Psoas muscle (tissue), 8 donors: ENCODE data around the gene HOXB8. TPM values are rescaled to one million over a fixed set of nuclear protein-coding genes. Genes with fewer than 3 reads are reported as not detected.

ENCODE experiments used
- ATAC-seq, 4 donors: fragments of 200-7000 bp; cut with Tn5 transposase; one replicate each; pipeline ENCODE4 v1.9.1; 2020; ENCODE audit warnings: moderate library complexity in 3 of 4, mild to moderate bottlenecking in 2 of 4
- DNase-seq, 2 donors: peaks; one replicate each; pipeline ENCODE4 v3.0.0-alpha.2; 2020
- H3K27ac ChIP-seq: fragments of 200-600 bp; one replicate; pipeline ENCODE4 v1.8.0; 2022
- H3K27me3 ChIP-seq, 3 donors: fragments of 200-600 bp in 1 of 3; one replicate each; pipeline versions ENCODE4 v1.6.1 to v1.8.0; 2013 to 2022; ENCODE audit warnings: low read length in 2 of 3, mild to moderate bottlenecking in 2 of 3, moderate library complexity in 1 of 3; ENCODE audit not compliant: insufficient read depth in 3 of 3
- H3K36me3 ChIP-seq, 2 donors: fragments of 200-600 bp in 1 of 2; one replicate each; pipeline versions ENCODE4 v1.6.1 to v1.8.0; 2013 to 2022; ENCODE audit warnings: low read depth in 1 of 2, mild to moderate bottlenecking in 1 of 2, moderate library complexity in 1 of 2; ENCODE audit not compliant: insufficient read depth in 1 of 2
- H3K4me1 ChIP-seq: fragments of 200-600 bp; one replicate; pipeline ENCODE4 v1.8.0; 2022
- H3K4me3 ChIP-seq: fragments of 200-600 bp; one replicate; pipeline ENCODE4 v1.8.0; 2022; ENCODE audit warnings: mild to moderate bottlenecking
- H3K9me3 ChIP-seq: fragments of 200-600 bp; one replicate; pipeline ENCODE4 v1.8.0; 2022
- WGBS, 3 donors: extraction: QIAGEN DNeasy Blood & Tissue Kit; methylation state at CpG; one replicate each; pipeline versions ENCODE4 v1.1.6 to v1.1.7; 2013; 5-methylcytosine and 5-hydroxymethylcytosine counted together
- intact Hi-C, 2 donors: fragments of 100-400 bp; cut with DNase I; formaldehyde crosslinking; loops; one replicate each; pipeline versions ENCODE4 v1.11.0 to v1.14.2; 2022
- polyA plus RNA-seq, 3 donors: library from polyadenylated mRNA; stranded (reverse); fragments of 200-250 nt; gene quantifications; one replicate each; pipeline ENCODE4 v1.2.3, GENCODE V29; 2013
- total RNA-seq, 4 donors: library from RNA; stranded (reverse); fragmentation: NEBNext Ultra II Directional in 2 of 4; extraction: Animal tissue kit (Norgen Biotek cat#: 25700) in 2 of 4; gene quantifications; one replicate each; pipeline versions ENCODE4 v1.2.1 to v1.2.4, GENCODE V29; 2021 to 2023
- TF ChIP-seq, protein P1 (sequence below): fragments of 200-600 bp; IDR thresholded peaks from one replicate; pipeline ENCODE4 v1.8.0; 2022; ENCODE audit warnings: antibody characterized with exemption
- donor health status: healthy with polysubstance abuse.
- donor health status: DM: no; HTN: no; CAD: no; lungs with moderate emphysema.
- donor health status: Bipolar disorder and iron deficiency.
- donor health status: healthy.
- donor health status: DM: yes; HTN: yes; CAD: no.
- donor health status: DM: no; HTN: no; CAD: no.
- donor health status: DM: no; HTN: no; CAD: no.
- donor health status: DM: yes; HTN: yes; CAD: no.

HOXB8 gene
- total and polyA plus RNA-seq, 7 donors, result 0.05 to 0.10 (median 0.08) TPM; not detected in 4

DNA sequence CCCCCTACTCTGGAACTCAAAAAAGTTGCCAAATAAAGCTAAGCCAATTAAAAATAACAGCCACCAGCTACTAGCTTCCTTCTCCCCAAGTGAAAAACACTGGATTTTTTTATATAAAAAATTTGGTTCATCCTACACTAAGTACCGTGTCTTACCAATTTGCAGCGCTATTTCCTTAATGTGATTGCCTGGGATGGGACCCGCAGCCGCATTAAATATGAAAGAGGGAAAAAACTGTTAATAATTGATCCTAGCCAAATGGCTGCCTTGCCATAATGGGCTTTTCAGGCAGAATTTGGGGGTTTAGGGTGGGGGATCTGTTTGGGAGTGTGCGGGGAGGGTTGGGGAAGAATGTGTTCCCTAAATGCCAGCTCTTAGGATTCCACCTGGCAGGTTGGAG lies 9.0 kb upstream of the HOXB8 start:
- H3K27ac ChIP-seq, result no peak overlapping the region
- WGBS, 3 donors, result 23 to 31% (median 25%) methylated on average over 5 of the region's 5 CpGs
- peaks cover 20% of the 10 kb centered on the region for H3K4me1 ChIP-seq
- no peaks in the 10 kb centered on the region for H3K9me3 ChIP-seq
- H3K27me3 ChIP-seq, result peaks cover 5 to 100% (median 60%) of the 10 kb centered on the region in 3 donors
- TF ChIP-seq, protein P1, sequence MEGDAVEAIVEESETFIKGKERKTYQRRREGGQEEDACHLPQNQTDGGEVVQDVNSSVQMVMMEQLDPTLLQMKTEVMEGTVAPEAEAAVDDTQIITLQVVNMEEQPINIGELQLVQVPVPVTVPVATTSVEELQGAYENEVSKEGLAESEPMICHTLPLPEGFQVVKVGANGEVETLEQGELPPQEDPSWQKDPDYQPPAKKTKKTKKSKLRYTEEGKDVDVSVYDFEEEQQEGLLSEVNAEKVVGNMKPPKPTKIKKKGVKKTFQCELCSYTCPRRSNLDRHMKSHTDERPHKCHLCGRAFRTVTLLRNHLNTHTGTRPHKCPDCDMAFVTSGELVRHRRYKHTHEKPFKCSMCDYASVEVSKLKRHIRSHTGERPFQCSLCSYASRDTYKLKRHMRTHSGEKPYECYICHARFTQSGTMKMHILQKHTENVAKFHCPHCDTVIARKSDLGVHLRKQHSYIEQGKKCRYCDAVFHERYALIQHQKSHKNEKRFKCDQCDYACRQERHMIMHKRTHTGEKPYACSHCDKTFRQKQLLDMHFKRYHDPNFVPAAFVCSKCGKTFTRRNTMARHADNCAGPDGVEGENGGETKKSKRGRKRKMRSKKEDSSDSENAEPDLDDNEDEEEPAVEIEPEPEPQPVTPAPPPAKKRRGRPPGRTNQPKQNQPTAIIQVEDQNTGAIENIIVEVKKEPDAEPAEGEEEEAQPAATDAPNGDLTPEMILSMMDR, result no peak
- H3K4me3 ChIP-seq, result no peak overlapping the region
- intact Hi-C loops, result no loop called here
- DNase-seq (no peak), ATAC-seq (no peak)
- H3K36me3 ChIP-seq, result no peaks in the 10 kb centered on the region

DNA sequence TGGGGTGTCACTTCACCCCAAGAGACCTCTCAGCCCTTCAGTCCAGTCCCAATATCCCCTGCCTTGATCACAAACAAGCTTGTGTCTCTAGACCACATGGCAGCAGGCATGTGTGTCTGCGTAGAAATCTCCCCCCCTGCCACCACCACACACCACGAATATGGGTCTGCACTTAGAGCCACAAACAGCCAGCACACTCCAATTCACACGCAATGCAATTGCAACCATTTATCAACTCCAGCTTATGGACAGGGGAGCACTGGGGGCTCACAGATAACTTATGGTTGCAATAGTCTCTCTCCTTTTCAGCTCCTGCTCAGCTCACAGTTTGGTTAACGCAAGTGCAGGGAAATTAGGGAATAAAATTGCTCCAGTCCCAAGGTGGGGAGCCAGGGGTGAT lies 8.5 kb upstream of the HOXB8 start:
- peaks cover 5 to 99% (median 57%) of the 10 kb centered on the region in 3 donors for H3K27me3 ChIP-seq
- intact Hi-C loops, result no loop called here
- 23 to 32% (median 31%) methylated on average over 4 of the region's 4 CpGs for WGBS, 3 donors

DNA sequence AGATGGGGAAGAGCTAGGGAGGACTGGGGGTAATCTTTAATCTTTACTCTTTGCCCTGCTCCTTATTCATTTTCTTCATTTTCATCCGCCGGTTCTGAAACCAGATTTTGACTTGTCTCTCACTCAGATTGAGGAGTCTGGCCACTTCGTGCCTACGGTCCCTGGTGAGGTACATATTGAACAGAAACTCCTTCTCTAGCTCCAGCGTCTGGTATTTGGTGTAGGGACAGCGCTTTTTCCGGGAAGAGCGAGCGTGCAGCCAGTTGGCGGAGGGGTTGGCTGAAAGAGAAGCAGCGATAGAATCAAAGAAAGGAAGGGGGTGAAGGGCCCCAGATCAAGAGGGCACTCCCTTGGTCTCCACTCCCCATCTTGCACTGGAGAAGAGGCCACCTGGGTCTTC lies 7.8 kb upstream of the HOXB8 start:
- 22 to 35% (median 30%) methylated on average over 11 of the region's 11 CpGs for WGBS, 3 donors
- DNase-seq (no peak), ATAC-seq (no peak)
- TF ChIP-seq, protein P1, result no peak
- peaks cover 20% of the 10 kb centered on the region for H3K4me1 ChIP-seq
- no peak overlapping the region for H3K27ac ChIP-seq
- no peaks in the 10 kb centered on the region for H3K36me3 ChIP-seq
- H3K27me3 ChIP-seq, result peaks cover 10 to 98% (median 59%) of the 10 kb centered on the region in 3 donors
- intact Hi-C loops, result no loop called here
- no peak overlapping the region for H3K4me3 ChIP-seq
- no peaks in the 10 kb centered on the region for H3K9me3 ChIP-seq

More for the DNA sequence above, 8.5 kb upstream of the HOXB8 start:
- Histone ChIP-seq H3K27ac (no peak overlapping the region), H3K4me1 (peaks cover 20% of the 10 kb centered on the region), H3K36me3 (no peaks in the 10 kb centered on the region), H3K9me3 (no peaks in the 10 kb centered on the region), H3K4me3 (no peak overlapping the region)
- TF ChIP-seq, protein P1, result no peak
- no peak for ATAC-seq
- DNase-seq, result no peak

DNA sequence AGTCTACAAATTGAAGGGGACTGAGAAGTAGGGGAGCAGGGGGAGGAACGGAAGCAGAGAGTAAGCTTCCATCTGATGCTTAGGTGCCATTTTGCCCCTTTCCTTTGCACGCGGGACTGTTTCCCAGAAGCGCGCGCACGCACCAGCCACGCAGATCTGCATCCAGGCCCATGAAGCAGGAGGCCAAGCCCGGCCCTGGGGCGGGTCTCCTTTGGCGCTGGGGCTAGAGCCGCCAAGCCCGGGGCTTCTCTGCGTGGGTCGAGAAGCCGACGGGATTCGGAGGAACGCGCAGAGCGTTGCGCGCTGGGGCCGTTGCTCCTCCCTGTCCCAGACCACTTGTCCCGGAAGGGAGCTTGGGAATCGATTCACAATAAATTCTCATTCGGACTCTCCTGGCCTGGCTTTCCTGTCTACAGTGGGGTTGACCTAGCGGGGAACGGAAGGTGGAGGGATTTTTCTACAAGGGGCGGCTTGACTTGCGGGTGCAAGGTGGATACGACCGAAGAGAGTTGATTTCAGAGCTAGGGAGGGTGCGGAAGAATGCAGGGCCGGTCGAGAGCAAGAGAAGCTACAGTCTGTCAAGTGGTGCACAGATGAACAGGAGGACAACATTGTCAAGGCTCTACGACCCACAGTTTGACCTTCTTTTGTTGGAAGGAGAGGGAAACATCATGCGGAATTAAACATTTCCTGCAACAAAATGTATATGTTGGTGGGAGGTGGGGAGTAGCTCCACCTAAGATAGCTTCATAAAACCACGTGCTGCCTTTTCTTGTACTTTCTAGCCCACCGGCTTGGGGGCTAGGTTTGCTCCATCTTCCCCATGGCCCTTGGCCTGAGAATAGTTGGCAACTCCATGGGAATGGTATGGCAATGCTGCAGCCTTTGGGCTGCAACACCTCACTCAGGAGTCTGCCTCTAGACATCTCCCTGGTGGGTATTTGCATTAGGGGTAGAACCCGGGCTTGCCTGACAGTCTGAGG lies 6.6 kb upstream of the HOXB8 start:
- Histone ChIP-seq H3K4me1 (peaks cover 18% of the 10 kb centered on the region), H3K9me3 (no peaks in the 10 kb centered on the region), H3K27me3 (peaks cover 10 to 98% (median 57%) of the 10 kb centered on the region in 3 donors), H3K4me3 (no peak overlapping the region), H3K36me3 (no peaks in the 10 kb centered on the region), H3K27ac (no peak overlapping the region)
- intact Hi-C loops, result no loop called here
- TF ChIP-seq, protein P1, result no peak
- WGBS, 3 donors, result 23 to 26% (median 24%) methylated on average over 41 of the region's 41 CpGs
- DNase-seq (no peak), ATAC-seq (no peak)
